K562 (cell line): ENCODE measurements around the gene BCL11A. TPM values are rescaled to one million over a fixed set of nuclear protein-coding genes. Genes with fewer than 3 reads are reported as not detected.

ENCODE experiments used
- CBX3 ChIP-seq, 2 experiments: IDR thresholded peaks; 1 replicate in 1 of 2; 2 replicates in 1 of 2; pipeline ENCODE4 v1.6.1; 2012; ENCODE audit warnings: inconsistent platforms in 2 of 2, low read length in 2 of 2, borderline replicate concordance in 1 of 2, control low read depth in 1 of 2
- FOXP1 ChIP-seq: sonication (generic); formaldehyde crosslinking; IDR thresholded peaks from 2 replicates; pipeline ENCODE4 v1.8.0; 2022; ENCODE audit warnings: mild to moderate bottlenecking, missing genetic modification reagents
- HBP1 ChIP-seq: fragments of 450-650 bp; formaldehyde crosslinking; IDR thresholded peaks from 2 replicates; pipeline ENCODE4 v1.4.0; 2022; ENCODE audit warnings: missing genetic modification characterization
- MCM3 ChIP-seq: fragments of 450-650 bp; IDR thresholded peaks from 2 replicates; pipeline ENCODE4 v1.6.1; 2016
- MLX ChIP-seq, 2 experiments: fragments of 450-650 bp in 1 of 2; sonication (generic) in 1 of 2; formaldehyde crosslinking; conservative IDR thresholded peaks; 2 replicates each; pipeline versions ENCODE4 v1.4.0 to v1.8.1; 2020 to 2022; ENCODE audit warnings: mild to moderate bottlenecking in 1 of 2, missing genetic modification reagents in 1 of 2
- RBFOX2 ChIP-seq: fragments of 200-400 bp; formaldehyde crosslinking; IDR thresholded peaks from 2 replicates; pipeline ENCODE4 v1.6.1; 2017; ENCODE audit warnings: low read depth, mild to moderate bottlenecking, low read length, moderate library complexity
- SRSF3 ChIP-seq: fragments of 200-400 bp; formaldehyde crosslinking; IDR thresholded peaks from 2 replicates; pipeline ENCODE4 v1.6.1; 2016; ENCODE audit warnings: mild to moderate bottlenecking, low read length, moderate library complexity; ENCODE audit not compliant: insufficient read depth
- TAF15 ChIP-seq: fragments of 200-400 bp; formaldehyde crosslinking; IDR thresholded peaks from 2 replicates; pipeline ENCODE4 v1.6.1; 2017; ENCODE audit warnings: mild to moderate bottlenecking, low read depth, low read length, moderate library complexity
- TEAD4 ChIP-seq, 2 experiments: sonication (generic) in 1 of 2; formaldehyde crosslinking in 1 of 2; IDR thresholded peaks; 2 replicates each; pipeline versions ENCODE4 v1.6.1 to v1.8.0; 2012 to 2022; ENCODE audit warnings: borderline replicate concordance in 1 of 2, inconsistent platforms in 1 of 2, low read length in 1 of 2, mild to moderate bottlenecking in 1 of 2, missing genetic modification reagents in 1 of 2
- THRA ChIP-seq: fragments of 450-650 bp; IDR thresholded peaks from 2 replicates; pipeline ENCODE4 v1.6.1; 2017; ENCODE audit warnings: mild to moderate bottlenecking, moderate library complexity
- ZBTB26 ChIP-seq: fragments of 450-650 bp; formaldehyde crosslinking; IDR thresholded peaks from 2 replicates; pipeline ENCODE4 v1.4.0; 2022; ENCODE audit warnings: missing genetic modification characterization
- ZFP1 ChIP-seq: fragments of 450-650 bp; formaldehyde crosslinking; IDR thresholded peaks from 2 replicates; pipeline ENCODE4 v1.4.0; 2020; ENCODE audit warnings: mild to moderate bottlenecking, mixed read lengths
- ZNF263 ChIP-seq: sonication (generic); formaldehyde crosslinking; IDR thresholded peaks from 2 replicates; pipeline ENCODE4 v1.8.0; 2022; ENCODE audit warnings: mild to moderate bottlenecking, missing genetic modification reagents, borderline replicate concordance
- ZNF274 ChIP-seq: IDR thresholded peaks from 2 replicates; pipeline ENCODE4 v1.6.1; 2011; ENCODE audit warnings: low read depth, mild to moderate bottlenecking, low read length, moderate library complexity, borderline replicate concordance
- ZNF512 ChIP-seq: IDR thresholded peaks from 2 replicates; pipeline ENCODE4 v1.6.1; 2016; ENCODE audit warnings: missing genetic modification characterization, missing compliant biosample characterization
- ZNF780A ChIP-seq: fragments of 250-450 bp; sonication (Bioruptor Pico); IDR thresholded peaks from 2 replicates; pipeline ENCODE4 v1.5.0; 2021; ENCODE audit warnings: mild to moderate bottlenecking
- polyA plus RNA-seq, 8 experiments: library from polyadenylated mRNA; depleted of rRNA in 4 of 8; stranded (reverse) in 5 of 8; unstranded in 3 of 8; fragments of >200 nt; fragmentation: Nextera tagmentation in 2 of 8; fragmentation: Illumina TruSeq in 1 of 8; extraction: Ambion mirVana in 2 of 8; extraction: Trizol in 1 of 8; gene quantifications; 2 replicates each; pipeline versions ENCODE4 v1.2.1 to v1.2.3, GENCODE V29; 2011 to 2014; ENCODE audit warnings: inconsistent platforms in 1 of 8, missing spikeins in 1 of 8
- total RNA-seq, 7 experiments: library from RNA; depleted of rRNA in 6 of 7; stranded (reverse); fragments of >200 nt in 6 of 7; fragmentation: Illumina TruSeq in 2 of 7; extraction: Trizol in 2 of 7; gene quantifications; 2 replicates each; pipeline versions ENCODE4 v1.2.1 to v1.2.3, GENCODE V29; 2011 to 2021; ENCODE audit warnings: low replicate concordance in 1 of 7
- TF ChIP-seq, protein P1 (sequence below): fragments of 250-450 bp; sonication (Bioruptor Pico); IDR thresholded peaks from 2 replicates; pipeline ENCODE4 v1.8.0; 2021; ENCODE audit warnings: moderate library complexity, mild to moderate bottlenecking, inconsistent platforms
- TF ChIP-seq, protein P2 (sequence below): sonication (generic); formaldehyde crosslinking; IDR thresholded peaks from 2 replicates; pipeline ENCODE4 v1.8.0; 2022; ENCODE audit warnings: mild to moderate bottlenecking, missing genetic modification reagents

BCL11A gene
- total and polyA plus RNA-seq, 9 of the 15 experiments (the other 6 are each of a cell fraction or from before 2014, with no cell fraction given), result 0.13 TPM; not detected in 8

DNA sequence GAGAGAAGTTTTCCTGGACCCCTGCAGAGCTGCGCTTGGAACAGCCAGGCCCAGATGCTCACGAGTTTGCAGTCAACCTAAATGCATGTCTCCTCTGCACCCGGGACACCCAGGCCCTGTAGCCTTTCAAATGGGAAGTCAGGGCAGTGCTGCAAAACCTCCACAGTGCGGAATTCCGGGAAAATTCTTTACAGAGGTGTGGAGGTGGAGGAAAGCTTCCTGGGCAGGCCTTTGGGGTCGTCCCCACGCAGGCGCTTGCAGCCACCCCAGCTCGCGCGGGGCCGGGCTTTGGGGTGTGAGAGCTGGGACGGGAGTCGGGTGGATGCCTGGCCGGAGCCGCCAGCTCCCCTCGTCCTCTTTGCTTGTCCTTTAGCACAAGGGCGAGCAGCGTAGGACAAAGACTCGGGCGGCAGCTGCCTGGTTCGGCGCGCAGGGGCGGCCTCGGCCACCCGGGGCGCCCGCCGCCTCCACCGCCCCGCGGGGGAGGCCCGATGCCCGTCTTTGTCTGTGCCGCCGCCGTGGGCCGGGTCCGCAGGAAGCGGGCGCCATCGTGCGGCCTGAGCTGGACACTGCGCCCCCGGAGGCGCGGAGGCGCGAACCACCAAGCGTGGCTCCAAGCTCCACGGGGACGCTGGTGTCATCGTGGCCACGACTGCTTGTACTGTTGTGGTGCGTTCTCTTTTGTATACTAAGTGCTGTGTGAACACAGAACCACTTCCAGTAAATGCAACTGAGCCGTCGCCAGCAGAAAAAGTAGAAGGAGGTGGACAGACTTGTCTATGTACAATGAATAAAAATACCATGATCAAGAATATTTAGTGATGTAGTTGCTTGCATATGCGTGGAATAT lies 28.2 kb upstream of the BCL11A start (continued):
- no peak for TF ChIP-seq ZFP1 (CRISPR knock-in tag)
- no peak for TF ChIP-seq TAF15
- TF ChIP-seq FOXP1, result no peak
- TF ChIP-seq HBP1 (CRISPR knock-in tag), result no peak
- no peak for TF ChIP-seq MCM3
- TF ChIP-seq ZNF263 (CRISPR knock-in tag), result no peak
- TF ChIP-seq, protein P1, sequence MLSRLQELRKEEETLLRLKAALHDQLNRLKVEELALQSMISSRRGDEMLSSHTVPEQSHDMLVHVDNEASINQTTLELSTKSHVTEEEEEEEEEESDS, result no peak
- no peak for TF ChIP-seq TEAD4 (IDR thresholded peaks at IDR 0.05; ENCODE audit: low read length)
- TF ChIP-seq TEAD4 (CRISPR knock-in tag; IDR thresholded peaks at IDR 0.05; ENCODE audit: borderline replicate concordance), result no peak
- no peak for TF ChIP-seq CBX3 (IDR thresholded peaks at IDR 0.05; ENCODE audit: borderline replicate concordance in 1 of 2, low read length in 2 of 2)
- TF ChIP-seq THRA, result no peak
- no peak for TF ChIP-seq SRSF3
- TF ChIP-seq, protein P2, sequence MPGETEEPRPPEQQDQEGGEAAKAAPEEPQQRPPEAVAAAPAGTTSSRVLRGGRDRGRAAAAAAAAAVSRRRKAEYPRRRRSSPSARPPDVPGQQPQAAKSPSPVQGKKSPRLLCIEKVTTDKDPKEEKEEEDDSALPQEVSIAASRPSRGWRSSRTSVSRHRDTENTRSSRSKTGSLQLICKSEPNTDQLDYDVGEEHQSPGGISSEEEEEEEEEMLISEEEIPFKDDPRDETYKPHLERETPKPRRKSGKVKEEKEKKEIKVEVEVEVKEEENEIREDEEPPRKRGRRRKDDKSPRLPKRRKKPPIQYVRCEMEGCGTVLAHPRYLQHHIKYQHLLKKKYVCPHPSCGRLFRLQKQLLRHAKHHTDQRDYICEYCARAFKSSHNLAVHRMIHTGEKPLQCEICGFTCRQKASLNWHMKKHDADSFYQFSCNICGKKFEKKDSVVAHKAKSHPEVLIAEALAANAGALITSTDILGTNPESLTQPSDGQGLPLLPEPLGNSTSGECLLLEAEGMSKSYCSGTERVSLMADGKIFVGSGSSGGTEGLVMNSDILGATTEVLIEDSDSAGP (CRISPR knock-in tag), result no peak
- TF ChIP-seq ZBTB26 (CRISPR knock-in tag), result no peak
- no peak for TF ChIP-seq MLX (CRISPR knock-in tag; conservative IDR thresholded peaks at IDR 0.05)
- TF ChIP-seq ZNF274, result no peak
- TF ChIP-seq ZNF780A (CRISPR knock-in tag), result no peak
- TF ChIP-seq ZNF512 (tag), result no peak
- TF ChIP-seq RBFOX2, result no peak
